Vagina (tissue), 2 donors: ENCODE data around the gene SERPINE2.
A peak's percentile ranks its signal among the peaks of the same experiment; 100 is the strongest.

Experiments
- CTCF ChIP-seq, 3 experiments: fragments of 450-650 bp in 2 of 3; fragments of 200-600 bp in 1 of 3; sonication (generic) in 1 of 3; IDR thresholded peaks; one replicate each; pipeline ENCODE4 v1.5.1; 2017 to 2019; ENCODE audit warnings: antibody characterized with exemption in 3 of 3, mild to moderate bottlenecking in 2 of 3, moderate library complexity in 2 of 3
- POLR2A ChIP-seq, 2 donors: fragments of 450-650 bp; IDR thresholded peaks; one replicate each; pipeline ENCODE4 v1.6.1; 2017; ENCODE audit warnings: antibody characterized with exemption in 2 of 2, mild to moderate bottlenecking in 2 of 2, moderate library complexity in 2 of 2
- POLR2AphosphoS5 ChIP-seq, 2 donors: sonication (generic); formaldehyde crosslinking; IDR thresholded peaks; one replicate each; pipeline ENCODE4 v1.9.0; 2017; ENCODE audit warnings: antibody characterized with exemption in 2 of 2, mild to moderate bottlenecking in 2 of 2, low read depth in 1 of 2; ENCODE audit not compliant: insufficient read depth in 1 of 2

GRCh38 chr2:223957092-223957851 lies 81.8 kb downstream of the SERPINE2 start, which contains the start of gene MRPL44:
- peak in 2 of 3 experiments; percentile 6 to 28 for TF ChIP-seq CTCF (IDR thresholded peaks at IDR 0.05)
- TF ChIP-seq POLR2A (IDR thresholded peaks at IDR 0.05) = peak in 1 of 2 donors; percentile 52
- peak; percentile 95 to 96 for TF ChIP-seq POLR2AphosphoS5 (IDR thresholded peaks at IDR 0.05; ENCODE audit: insufficient read depth in 1 of 2, low read depth in 1 of 2)
